ENCODE measurements around the gene TRPM1.

DNA sequence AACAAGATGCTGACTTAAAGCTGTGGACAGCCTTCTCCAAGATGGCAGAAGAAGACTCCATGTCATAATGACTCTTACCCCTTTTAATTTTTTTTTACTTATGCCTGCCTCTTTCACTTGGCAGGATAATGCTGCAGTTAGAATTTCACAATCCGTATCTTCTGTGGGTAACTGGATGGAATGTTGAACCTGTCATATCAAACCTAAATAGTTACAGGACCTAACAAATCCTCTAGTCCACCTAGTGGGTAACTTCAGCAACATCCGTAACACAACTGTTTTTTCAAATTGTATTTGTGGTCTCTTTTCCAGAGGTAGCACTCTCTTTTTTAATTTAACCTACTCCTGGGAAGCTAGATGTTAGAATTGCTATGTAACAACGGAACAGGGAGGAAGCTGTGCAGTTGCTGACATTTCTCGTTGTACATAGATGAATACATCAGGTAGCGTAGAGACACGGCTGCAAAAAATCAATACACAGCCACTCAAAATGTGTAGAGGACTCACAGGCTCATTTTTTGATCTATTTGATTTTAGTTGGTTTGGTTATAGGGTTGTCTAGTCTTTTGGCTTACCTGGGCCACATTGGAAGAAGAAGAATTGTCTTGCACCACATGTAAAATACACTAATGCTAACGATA is 43.9 kb upstream of the TRPM1 start:
- TF ChIP-seq POLR2A (IDR thresholded peaks at IDR 0.05) (no peak), POLR2AphosphoS5 (IDR thresholded peaks at IDR 0.05) (no peak), CTCF (IDR thresholded peaks at IDR 0.05) (no peak)
